Chondrocyte (in vitro differentiated cells): ENCODE data around the gene SELENOO. TPM values are rescaled to one million over a fixed set of nuclear protein-coding genes. Genes with fewer than 3 reads are reported as not detected.

Source experiments
- DNase-seq: peaks from one replicate; pipeline ENCODE4 v3.0.0; 2021; ENCODE audit warnings: mixed read lengths, low spot score
- H3K27ac Mint-ChIP-seq: one replicate; pipeline ENCODE4 v1.8.0; 2021; ENCODE audit warnings: mild to moderate bottlenecking, moderate library complexity, mixed read lengths; ENCODE audit not compliant: unreplicated experiment
- H3K27me3 Mint-ChIP-seq: 2 replicates; pipeline ENCODE4 v1.8.0; 2021; ENCODE audit warnings: low read depth, mixed read lengths
- H3K36me3 Mint-ChIP-seq: 2 replicates; pipeline ENCODE4 v1.8.0; 2021; ENCODE audit warnings: low read depth, mixed read lengths
- H3K4me1 Mint-ChIP-seq: 2 replicates; pipeline ENCODE4 v1.8.0; 2021; ENCODE audit warnings: low read depth, mild to moderate bottlenecking, mixed read lengths
- H3K4me3 Mint-ChIP-seq: one replicate; pipeline ENCODE4 v1.8.0; 2021; ENCODE audit warnings: mild to moderate bottlenecking, moderate library complexity, mixed read lengths; ENCODE audit not compliant: unreplicated experiment
- H3K9me3 Mint-ChIP-seq: 2 replicates; pipeline ENCODE4 v1.8.0; 2021; ENCODE audit warnings: low read depth, mixed read lengths
- total RNA-seq: library from RNA; stranded (reverse); gene quantifications from 3 replicates; pipeline ENCODE4 v1.2.1, GENCODE V29; 2021
- TF ChIP-seq, protein P1 (sequence below): fragments of 200-600 bp; sonication (generic); IDR thresholded peaks from 2 replicates; pipeline ENCODE4 v1.5.0; 2021; ENCODE audit warnings: antibody characterized with exemption, mild to moderate bottlenecking, moderate library complexity

The SELENOO gene
- total RNA-seq, 1 donor from 2014 or later = 17.1 TPM

DNA sequence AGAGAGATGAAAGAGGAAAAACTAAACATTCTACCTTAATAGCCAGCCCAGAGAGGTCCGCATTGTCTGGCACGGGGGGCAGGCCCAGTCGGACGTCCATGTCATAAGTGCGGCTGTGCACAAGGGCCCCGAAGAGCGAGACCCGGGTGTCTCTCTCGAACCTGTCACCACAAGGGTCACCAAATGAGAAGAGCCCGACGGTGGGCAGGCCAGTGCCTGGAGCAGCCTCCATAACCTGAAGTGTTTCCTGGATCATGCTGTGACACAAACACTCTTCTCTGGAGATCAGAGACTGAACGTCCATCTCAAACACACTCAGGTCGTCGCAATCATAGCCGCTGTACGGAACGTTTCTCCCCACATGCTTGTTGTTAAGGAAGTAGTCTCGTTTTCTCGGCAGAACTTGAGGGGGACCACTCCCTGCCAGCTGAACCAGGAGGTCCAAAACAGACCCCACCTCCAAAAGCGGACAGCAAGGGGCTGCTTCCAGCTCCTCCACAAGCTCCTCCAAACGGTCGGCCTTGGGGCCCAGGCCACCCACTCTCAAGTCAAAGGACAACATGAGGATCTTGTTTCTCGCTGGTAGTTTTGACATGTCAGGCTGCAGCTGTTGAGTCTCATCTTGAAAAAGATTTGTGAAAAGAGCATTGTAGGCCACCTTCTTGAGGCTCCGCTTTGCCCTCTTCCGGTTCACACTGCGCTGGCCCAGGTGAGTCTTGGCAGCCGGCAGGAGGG lies 43.0 kb downstream of the SELENOO start:
- DNase-seq = no peak
- Mint-ChIP-seq H3K4me3 (peak overlapping the region; percentile 96), H3K36me3 (peaks cover 7% of the 10 kb centered on the region), H3K9me3 (no peaks in the 10 kb centered on the region), H3K27me3 (no peaks in the 10 kb centered on the region), H3K27ac (peak overlapping the region; percentile 100), H3K4me1 (peaks cover 43% of the 10 kb centered on the region)
- TF ChIP-seq, protein P1, sequence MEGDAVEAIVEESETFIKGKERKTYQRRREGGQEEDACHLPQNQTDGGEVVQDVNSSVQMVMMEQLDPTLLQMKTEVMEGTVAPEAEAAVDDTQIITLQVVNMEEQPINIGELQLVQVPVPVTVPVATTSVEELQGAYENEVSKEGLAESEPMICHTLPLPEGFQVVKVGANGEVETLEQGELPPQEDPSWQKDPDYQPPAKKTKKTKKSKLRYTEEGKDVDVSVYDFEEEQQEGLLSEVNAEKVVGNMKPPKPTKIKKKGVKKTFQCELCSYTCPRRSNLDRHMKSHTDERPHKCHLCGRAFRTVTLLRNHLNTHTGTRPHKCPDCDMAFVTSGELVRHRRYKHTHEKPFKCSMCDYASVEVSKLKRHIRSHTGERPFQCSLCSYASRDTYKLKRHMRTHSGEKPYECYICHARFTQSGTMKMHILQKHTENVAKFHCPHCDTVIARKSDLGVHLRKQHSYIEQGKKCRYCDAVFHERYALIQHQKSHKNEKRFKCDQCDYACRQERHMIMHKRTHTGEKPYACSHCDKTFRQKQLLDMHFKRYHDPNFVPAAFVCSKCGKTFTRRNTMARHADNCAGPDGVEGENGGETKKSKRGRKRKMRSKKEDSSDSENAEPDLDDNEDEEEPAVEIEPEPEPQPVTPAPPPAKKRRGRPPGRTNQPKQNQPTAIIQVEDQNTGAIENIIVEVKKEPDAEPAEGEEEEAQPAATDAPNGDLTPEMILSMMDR = no peak

DNA sequence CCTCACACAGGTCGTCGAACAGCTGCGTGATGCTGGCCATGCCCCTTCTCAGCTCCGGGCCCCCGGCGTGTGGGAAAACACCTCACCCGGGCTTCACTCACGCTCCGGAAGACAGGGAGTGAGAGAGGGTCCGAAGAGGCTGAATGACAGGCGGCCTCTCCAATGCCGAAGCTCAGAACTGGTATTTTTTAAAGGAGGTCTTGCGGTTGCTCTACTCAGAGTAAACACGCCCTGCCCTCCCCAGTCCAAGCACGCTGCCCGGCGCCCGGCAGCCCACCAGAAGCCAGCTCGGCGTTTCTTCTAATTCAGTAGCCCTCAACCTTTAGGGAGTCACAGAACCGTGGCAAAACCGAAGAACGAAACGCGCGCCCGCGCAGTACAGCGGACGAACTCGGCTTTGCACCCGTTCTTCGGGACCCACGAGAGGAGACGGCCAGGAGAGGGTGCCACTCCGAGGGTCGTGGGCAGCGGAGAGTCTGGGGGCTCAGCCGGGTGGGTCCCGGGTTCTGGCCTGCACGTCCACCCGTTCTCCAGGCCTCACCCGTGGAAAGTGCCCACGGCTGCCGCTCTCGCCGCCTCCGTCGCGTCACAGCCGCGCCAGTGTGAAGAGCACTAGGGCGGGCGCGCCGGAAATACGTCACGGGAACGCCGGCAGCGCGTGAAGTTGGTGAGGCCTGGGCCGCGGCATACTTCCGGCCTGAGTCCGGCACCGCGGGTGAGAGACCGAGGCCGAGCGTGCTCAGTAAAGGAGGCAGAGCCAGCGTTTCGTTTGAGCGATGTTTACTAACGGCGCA lies 43.8 kb downstream of the SELENOO start, which contains the start of gene TUBGCP6:
TUBGCP6 (minus strand) TSS at position 604 of the 794 bp plus-strand sequence; CDS start at position 40, 564 bp downstream.
- TF ChIP-seq, protein P1 = peak; percentile 67
- Mint-ChIP-seq H3K4me1 (peaks cover 43% of the 10 kb centered on the region), H3K9me3 (no peaks in the 10 kb centered on the region), H3K4me3 (peak within 1 kb of the TSS; percentile 96), H3K27ac (peak within 1 kb of the TSS; percentile 100), H3K27me3 (no peaks in the 10 kb centered on the region), H3K36me3 (peaks cover 7% of the 10 kb centered on the region)
- DNase-seq = no peak

DNA sequence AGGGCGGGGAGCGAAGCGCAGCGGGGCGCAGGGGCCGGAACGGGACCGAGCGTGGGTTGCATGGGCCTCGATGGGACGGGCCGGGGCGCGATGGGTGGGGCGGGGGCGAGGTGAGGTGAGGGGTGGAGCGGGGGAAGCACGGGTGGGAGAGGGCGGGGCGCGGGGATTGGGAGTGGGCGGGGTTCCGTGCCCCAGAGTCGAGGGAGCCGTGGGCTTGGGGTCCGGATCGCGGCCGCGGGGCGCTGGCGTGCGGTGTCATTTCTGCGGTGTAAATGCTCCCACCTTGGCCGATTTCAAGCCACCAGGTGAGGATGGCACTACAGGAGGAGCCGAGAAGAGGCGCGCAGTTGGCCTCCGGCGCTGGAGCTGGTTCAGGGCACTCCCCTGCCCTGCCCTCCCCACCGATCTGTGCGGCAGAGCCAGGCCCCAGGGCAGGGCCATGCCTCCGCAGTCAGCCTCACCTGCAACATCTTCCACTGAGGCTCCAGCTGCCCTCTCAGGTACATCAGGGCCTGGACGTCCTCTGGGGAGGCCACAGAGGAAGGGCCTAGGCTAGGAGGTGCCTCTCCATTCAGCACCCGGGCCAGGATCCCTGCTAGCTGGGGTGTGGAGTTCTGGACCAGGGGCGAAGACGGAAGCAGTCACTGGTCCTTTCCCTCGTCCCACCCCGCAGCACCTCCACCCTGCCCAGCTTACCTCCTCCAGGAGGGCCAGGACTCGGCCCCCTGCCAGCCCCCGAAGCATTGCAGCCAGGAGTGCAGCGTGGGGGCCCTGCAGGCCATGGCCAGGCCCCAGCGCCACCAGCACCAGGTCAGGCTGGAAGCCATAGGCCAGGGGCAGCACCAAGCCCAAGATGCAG lies 44.6 kb downstream of the SELENOO start:
- TF ChIP-seq, protein P1 = no peak
- DNase-seq = no peak
- Mint-ChIP-seq H3K9me3 (no peaks in the 10 kb centered on the region), H3K4me1 (peaks cover 48% of the 10 kb centered on the region), H3K4me3 (peak overlapping the region; percentile 96), H3K36me3 (peaks cover 5% of the 10 kb centered on the region), H3K27ac (peak overlapping the region; percentile 100), H3K27me3 (no peaks in the 10 kb centered on the region)

DNA sequence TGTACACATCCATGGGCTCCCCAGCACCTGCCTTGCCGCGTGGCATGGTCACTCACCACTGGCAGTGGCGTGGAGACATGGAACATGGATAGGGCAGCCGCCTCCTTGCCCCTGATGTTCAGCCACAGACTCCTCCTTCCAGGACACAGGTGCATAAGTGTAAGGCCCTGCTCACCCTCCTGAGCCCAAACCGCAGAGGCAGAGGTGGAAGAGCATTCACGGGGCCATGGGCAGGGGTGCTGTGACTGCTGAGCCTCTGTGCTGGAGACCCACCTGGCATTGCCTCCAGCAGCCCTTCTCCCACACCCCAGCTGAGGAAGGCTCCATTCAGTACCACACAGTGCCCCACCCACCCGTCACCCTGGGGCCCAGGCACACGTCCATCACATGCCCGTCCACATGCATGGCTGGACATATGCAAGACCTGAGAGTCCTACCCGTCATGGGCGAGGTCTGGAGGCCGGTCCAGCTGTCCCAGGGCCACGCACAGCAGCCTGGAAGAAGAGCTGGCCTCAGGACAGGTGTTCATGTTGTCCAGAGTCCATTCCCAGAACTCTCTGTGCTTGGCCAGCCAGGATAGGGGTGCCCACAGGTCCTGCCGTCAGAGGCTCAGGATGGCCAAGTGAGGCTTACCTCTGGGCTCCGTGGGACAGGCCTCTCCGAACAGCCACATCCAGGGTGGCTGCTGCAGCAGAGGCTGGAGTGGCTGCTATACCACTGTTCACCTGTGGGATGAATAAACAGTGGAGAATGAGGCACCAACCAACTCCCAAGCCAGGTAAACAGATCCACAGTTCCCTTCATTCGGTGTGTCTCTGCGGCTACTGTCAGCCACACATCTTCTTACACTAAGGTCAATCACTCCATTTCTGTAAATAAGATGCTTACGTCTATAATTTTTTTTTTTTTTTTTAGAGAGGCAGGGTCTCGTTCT lies 45.7 kb downstream of the SELENOO start:
- TF ChIP-seq, protein P1 = peak; percentile 26
- Mint-ChIP-seq H3K27me3 (no peaks in the 10 kb centered on the region), H3K27ac (peak overlapping the region; percentile 17), H3K9me3 (no peaks in the 10 kb centered on the region), H3K4me1 (peaks cover 44% of the 10 kb centered on the region), H3K4me3 (peak overlapping the region; percentile 96), H3K36me3 (peaks cover 5% of the 10 kb centered on the region)
- no peak for DNase-seq
